ENCODE results near the gene CASTOR1.

DNA sequence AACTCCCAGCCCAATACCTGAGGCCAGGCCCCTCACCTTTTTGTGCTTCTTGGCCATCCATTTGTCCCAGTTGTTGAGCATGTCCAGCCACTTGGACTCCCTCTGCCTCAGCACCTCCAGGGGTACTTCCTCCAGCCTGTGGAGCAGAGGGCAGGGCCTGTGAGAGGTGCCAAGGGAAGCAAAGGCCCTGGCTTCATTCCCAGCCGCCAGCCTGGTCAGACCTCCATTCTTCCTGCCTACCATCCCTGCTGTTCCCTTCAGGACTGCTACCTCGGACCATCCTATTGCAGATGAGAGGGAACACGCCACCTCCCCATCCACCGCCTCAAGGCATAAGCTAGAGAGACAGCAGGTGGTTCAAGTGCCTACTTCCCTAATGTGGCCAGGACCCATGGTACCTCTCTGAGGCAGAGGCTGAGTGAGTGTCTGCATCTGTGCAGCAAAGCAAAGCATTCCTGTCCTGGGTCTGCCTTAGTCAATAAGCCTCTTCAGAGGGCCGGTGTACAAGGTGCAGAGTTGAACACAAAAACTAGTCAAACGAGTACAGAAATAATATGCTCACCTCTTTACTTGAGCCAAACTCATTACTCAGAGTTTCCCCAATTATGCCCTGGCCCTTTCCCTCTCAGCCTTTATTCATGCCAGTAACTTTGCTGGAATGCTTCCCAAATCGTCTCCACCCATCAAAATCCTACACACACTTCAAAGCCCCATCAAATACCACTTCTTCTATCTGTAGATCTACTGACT is 15.4 kb upstream of the CASTOR1 start:
- TF ChIP-seq, protein P1, sequence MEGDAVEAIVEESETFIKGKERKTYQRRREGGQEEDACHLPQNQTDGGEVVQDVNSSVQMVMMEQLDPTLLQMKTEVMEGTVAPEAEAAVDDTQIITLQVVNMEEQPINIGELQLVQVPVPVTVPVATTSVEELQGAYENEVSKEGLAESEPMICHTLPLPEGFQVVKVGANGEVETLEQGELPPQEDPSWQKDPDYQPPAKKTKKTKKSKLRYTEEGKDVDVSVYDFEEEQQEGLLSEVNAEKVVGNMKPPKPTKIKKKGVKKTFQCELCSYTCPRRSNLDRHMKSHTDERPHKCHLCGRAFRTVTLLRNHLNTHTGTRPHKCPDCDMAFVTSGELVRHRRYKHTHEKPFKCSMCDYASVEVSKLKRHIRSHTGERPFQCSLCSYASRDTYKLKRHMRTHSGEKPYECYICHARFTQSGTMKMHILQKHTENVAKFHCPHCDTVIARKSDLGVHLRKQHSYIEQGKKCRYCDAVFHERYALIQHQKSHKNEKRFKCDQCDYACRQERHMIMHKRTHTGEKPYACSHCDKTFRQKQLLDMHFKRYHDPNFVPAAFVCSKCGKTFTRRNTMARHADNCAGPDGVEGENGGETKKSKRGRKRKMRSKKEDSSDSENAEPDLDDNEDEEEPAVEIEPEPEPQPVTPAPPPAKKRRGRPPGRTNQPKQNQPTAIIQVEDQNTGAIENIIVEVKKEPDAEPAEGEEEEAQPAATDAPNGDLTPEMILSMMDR (conservative IDR thresholded peaks at IDR 0.05; ENCODE audit: low read length), result no peak
- TF ChIP-seq EZH2phosphoT487 (IDR thresholded peaks at IDR 0.05; ENCODE audit: borderline replicate concordance), result no peak

All from Loucy (cell line).